ENCODE measurements around the gene BRD4. TPM values are rescaled to one million over a fixed set of nuclear protein-coding genes. Genes with fewer than 3 reads are reported as not detected.
A peak's percentile ranks its signal among the peaks of the same experiment; 100 is the strongest.

BRD4 gene
- total RNA-seq, 1 experiment from 2014 or later = 144 TPM

GRCh38 chr19:15321739-15322138, 10.6 kb downstream of the BRD4 start:
- H3K27ac Mint-ChIP-seq = peak overlapping the region in 2 of 3 experiments; percentile 38 to 68; a peak in 4 of 7 replicates
- H2BK15ac ChIP-seq (ENCODE audit: low read depth, low read length) = no peak overlapping the region

More at GRCh38 chr19:15321739-15322138, 10.6 kb downstream of the BRD4 start:
- H4K91ac ChIP-seq (ENCODE audit: insufficient read length, low read depth, low read length) = no peak overlapping the region
- peaks cover 4% of the 10 kb centered on the region; the same call in 1 of the 2 replicates for H3K4me1 ChIP-seq (ENCODE audit: insufficient read depth, low read length)
- H3K4ac ChIP-seq (ENCODE audit: low read depth, low read length) = no peak overlapping the region
- no peak overlapping the region for H2BK12ac ChIP-seq (ENCODE audit: insufficient read length, low read depth, low read length)
- Mint-ChIP-seq H3K4me3 (no peak overlapping the region), H3K36me3 (ENCODE audit: insufficient read depth in 1 of 3, low read depth in 3 of 3) (peaks cover 2 to 6% (median 4%) of the 10 kb centered on the region in 3 experiments; a peak in 4 of 7 replicates), H3K9me3 (no peaks in the 10 kb centered on the region), H3K27me3 (ENCODE audit: low read depth) (no peaks in the 10 kb centered on the region), H3K4me1 (peaks cover 67 to 70% of the 10 kb centered on the region in 2 experiments)
- H4K8ac ChIP-seq (replicated peaks; ENCODE audit: insufficient read length, low read depth, low read length) = no peak overlapping the region
- H3K14ac ChIP-seq (ENCODE audit: insufficient read depth, low read length) = no peak overlapping the region
- no peaks in the 10 kb centered on the region for H3K27me3 ChIP-seq (ENCODE audit: insufficient read depth, low read length)
- H3K4me2 ChIP-seq (ENCODE audit: insufficient read depth, insufficient read length, low read length) = no peak overlapping the region
- DNase-seq = no peak
- peaks cover 5% of the 10 kb centered on the region for H4K20me1 ChIP-seq (ENCODE audit: control insufficient read depth, insufficient read depth, insufficient read length)
- H2AFZ ChIP-seq (ENCODE audit: low read length) = no peak overlapping the region
- no CpG with 5 or more reads among the region's 2 CpGs for WGBS (ENCODE audit: extremely low coverage, insufficient read length, low lambda C conversion rate)
- H3K9ac ChIP-seq (ENCODE audit: extremely low read depth, insufficient read length, low read length) = no peak overlapping the region
- H3K79me1 ChIP-seq (ENCODE audit: insufficient read depth, low read depth, low read length, poor library complexity, severe bottlenecking) = no peaks in the 10 kb centered on the region
- no peak overlapping the region for H2BK120ac ChIP-seq (ENCODE audit: low read depth, low read length, poor library complexity, severe bottlenecking)
- no peak overlapping the region for H3T11ph ChIP-seq (ENCODE audit: low read length)
- no peak overlapping the region for H2AK5ac ChIP-seq (ENCODE audit: insufficient read length, low read length)
- no peaks in the 10 kb centered on the region for H3K9me3 ChIP-seq (ENCODE audit: control insufficient read depth, low read depth, low read length)
- no peaks in the 10 kb centered on the region for H3K23me2 ChIP-seq (ENCODE audit: insufficient read length, low read depth, low read length, poor library complexity, severe bottlenecking)
- H3K56ac ChIP-seq (ENCODE audit: insufficient read length, low read depth, low read length) = no peak overlapping the region
- no peak overlapping the region for H3K23ac ChIP-seq (ENCODE audit: insufficient read length, low read depth, low read length)
- H2BK5ac ChIP-seq (ENCODE audit: insufficient read length, low read length) = no peak overlapping the region
- no peak overlapping the region for H3K27ac ChIP-seq (ENCODE audit: insufficient read length, low read depth, low read length)
- TF ChIP-seq CTCF (conservative IDR thresholded peaks at IDR 0.05) = no peak
- H3K18ac ChIP-seq (ENCODE audit: insufficient read length, low read depth, low read length) = no peak overlapping the region
- no peak overlapping the region for H2BK20ac ChIP-seq (ENCODE audit: low read depth, low read length, poor library complexity, severe bottlenecking)
- H3K79me2 ChIP-seq (ENCODE audit: insufficient read depth, low read length) = peaks cover 86% of the 10 kb centered on the region
- H4K5ac ChIP-seq (ENCODE audit: insufficient read length, low read depth, low read length) = no peak overlapping the region
